PC-3 (cell line): Measurements from ENCODE around the gene SEMA4B. TPM values are rescaled to one million over a fixed set of nuclear protein-coding genes. Genes with fewer than 3 reads are reported as not detected.

ENCODE experiments used
- ATAC-seq: fragments of 200-7000 bp; cut with Tn5 transposase; 2 replicates; pipeline ENCODE4 v1.9.1; 2020; ENCODE audit warnings: mild to moderate bottlenecking, moderate library complexity
- BruUV-seq: library from RNA; stranded (reverse); fragments of 400-500 nt; replicated peaks from 2 replicates; lab custom pipeline; 2021; lab: Mats Ljungman, UMichigan
- CTCF ChIA-PET: fragments of 300-600 bp; sonication (Branson Sonifier 250); formaldehyde crosslinking; loops from one replicate; lab custom pipeline; 2022; ENCODE audit warnings: antibody characterized with exemption; lab: Charles Lee
- POLR2A ChIA-PET: fragments of 300-600 bp; sonication (Branson Sonifier 250); formaldehyde crosslinking; loops from one replicate; lab custom pipeline; 2022; ENCODE audit warnings: antibody characterized with exemption; ENCODE audit not compliant: unreplicated experiment; lab: Charles Lee
- DNase-seq: peaks from one replicate; pipeline ENCODE4 v3.0.0-alpha.2; 2015
- H2AFZ ChIP-seq: fragments of 300-600 bp; sonication (generic); 2 replicates; pipeline ENCODE4 v1.6.0; 2016; ENCODE audit warnings: antibody characterized with exemption, low read length
- H3F3A ChIP-seq: fragments of 300-600 bp; sonication (generic); one replicate; pipeline ENCODE4 v1.6.0; 2017; ENCODE audit warnings: antibody characterized with exemption, low read length, control low read depth, mild to moderate bottlenecking; ENCODE audit not compliant: unreplicated experiment
- H3K27ac ChIP-seq: fragments of 300-600 bp; sonication (generic); 2 replicates; pipeline ENCODE4 v1.5.1; 2016; ENCODE audit warnings: mild to moderate bottlenecking, low read length
- H3K27me3 ChIP-seq: fragments of 300-600 bp; sonication (generic); 2 replicates; pipeline ENCODE4 v1.6.1; 2016; ENCODE audit warnings: low read length, mixed read lengths
- H3K36me3 ChIP-seq: fragments of 300-600 bp; sonication (generic); 2 replicates; pipeline ENCODE4 v1.6.1; 2016; ENCODE audit warnings: low read depth, mixed run types, low read length, mixed read lengths
- H3K4me1 ChIP-seq: fragments of 300-600 bp; sonication (generic); 2 replicates; pipeline ENCODE4 v1.5.1; 2016; ENCODE audit warnings: low read length; ENCODE audit not compliant: insufficient read depth
- H3K4me2 ChIP-seq: fragments of 300-600 bp; sonication (generic); 2 replicates; pipeline ENCODE4 v1.6.0; 2016; ENCODE audit warnings: low read length
- H3K4me3 ChIP-seq: fragments of 300-600 bp; sonication (generic); 2 replicates; pipeline ENCODE4 v1.5.1; 2016; ENCODE audit warnings: mild to moderate bottlenecking, low read length, mixed read lengths
- H3K79me2 ChIP-seq: fragments of 300-600 bp; sonication (generic); 2 replicates; pipeline ENCODE4 v1.6.1; 2017; ENCODE audit warnings: low read length, mixed read lengths
- H3K9ac ChIP-seq: fragments of 300-600 bp; sonication (generic); 2 replicates; pipeline ENCODE4 v1.6.0; 2016; ENCODE audit warnings: mild to moderate bottlenecking, low read length
- H3K9me2 ChIP-seq: fragments of 300-600 bp; sonication (generic); replicated peaks from 2 replicates; pipeline ENCODE4 v1.6.1; 2016; ENCODE audit warnings: mixed run types, low read length, mixed read lengths
- H3K9me3 ChIP-seq: fragments of 300-600 bp; sonication (generic); 2 replicates; pipeline ENCODE4 v1.6.1; 2016; ENCODE audit warnings: low read length, mixed read lengths
- H4K20me1 ChIP-seq: fragments of 300-600 bp; sonication (generic); 2 replicates; pipeline ENCODE4 v1.6.1; 2016; ENCODE audit warnings: low read length, mixed read lengths
- EZH2 ChIP-seq: fragments of 300-600 bp; sonication (generic); IDR thresholded peaks from one replicate; pipeline ENCODE4 v1.6.1; 2017; ENCODE audit warnings: antibody characterized with exemption, mild to moderate bottlenecking, low read length; ENCODE audit not compliant: unreplicated experiment
- EZH2phosphoT487 ChIP-seq: fragments of 300-600 bp; sonication (generic); IDR thresholded peaks from 2 replicates; pipeline ENCODE4 v1.6.1; 2018; ENCODE audit warnings: mild to moderate bottlenecking, antibody characterized with exemption, low read length, borderline replicate concordance
- intact Hi-C: fragments of 100-400 bp; cut with micrococcal nuclease; formaldehyde crosslinking; loops from 2 replicates; pipeline ENCODE4 v1.9.0; 2023
- total RNA-seq: library from RNA; depleted of rRNA; stranded (reverse); fragments of >200 nt; gene quantifications from 2 replicates; pipeline ENCODE4 v1.2.3, GENCODE V29; 2014
- TF ChIP-seq, protein P1 (sequence below): fragments of 300-600 bp; sonication (generic); conservative IDR thresholded peaks from 2 replicates; pipeline ENCODE4 v1.5.1; 2017; ENCODE audit warnings: antibody characterized with exemption, low read depth, mild to moderate bottlenecking, low read length

Gene SEMA4B
- total RNA-seq, 1 experiment from 2014 or later = 114 TPM

GRCh38 chr15:90192961-90193786 is 8.0 kb upstream of the SEMA4B start:
- TF ChIP-seq, protein P1, sequence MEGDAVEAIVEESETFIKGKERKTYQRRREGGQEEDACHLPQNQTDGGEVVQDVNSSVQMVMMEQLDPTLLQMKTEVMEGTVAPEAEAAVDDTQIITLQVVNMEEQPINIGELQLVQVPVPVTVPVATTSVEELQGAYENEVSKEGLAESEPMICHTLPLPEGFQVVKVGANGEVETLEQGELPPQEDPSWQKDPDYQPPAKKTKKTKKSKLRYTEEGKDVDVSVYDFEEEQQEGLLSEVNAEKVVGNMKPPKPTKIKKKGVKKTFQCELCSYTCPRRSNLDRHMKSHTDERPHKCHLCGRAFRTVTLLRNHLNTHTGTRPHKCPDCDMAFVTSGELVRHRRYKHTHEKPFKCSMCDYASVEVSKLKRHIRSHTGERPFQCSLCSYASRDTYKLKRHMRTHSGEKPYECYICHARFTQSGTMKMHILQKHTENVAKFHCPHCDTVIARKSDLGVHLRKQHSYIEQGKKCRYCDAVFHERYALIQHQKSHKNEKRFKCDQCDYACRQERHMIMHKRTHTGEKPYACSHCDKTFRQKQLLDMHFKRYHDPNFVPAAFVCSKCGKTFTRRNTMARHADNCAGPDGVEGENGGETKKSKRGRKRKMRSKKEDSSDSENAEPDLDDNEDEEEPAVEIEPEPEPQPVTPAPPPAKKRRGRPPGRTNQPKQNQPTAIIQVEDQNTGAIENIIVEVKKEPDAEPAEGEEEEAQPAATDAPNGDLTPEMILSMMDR = no peak
- TF ChIP-seq EZH2 (no peak), EZH2phosphoT487 (no peak)
- Histone ChIP-seq H3K9me3 (no peaks in the 10 kb centered on the region), H3K79me2 (no peaks in the 10 kb centered on the region), H3F3A (no peaks in the 10 kb centered on the region), H2AFZ (no peak overlapping the region), H3K27me3 (no peaks in the 10 kb centered on the region), H3K4me1 (peaks cover 7% of the 10 kb centered on the region), H3K4me2 (no peak overlapping the region), H3K9ac (no peak overlapping the region), H3K9me2 (no peaks in the 10 kb centered on the region), H3K36me3 (no peaks in the 10 kb centered on the region), H3K4me3 (no peak overlapping the region), H4K20me1 (no peaks in the 10 kb centered on the region), H3K27ac (no peak overlapping the region)
- BruUV-seq = no TSS peak
- ChIA-PET POLR2A (no interaction called here), CTCF (interaction anchor here (0.6 kb wide), 1 partner anchor 517 kb away, joined by 3 read pairs; no protein-coding TSS in a partner anchor)
- no peak for DNase-seq
- intact Hi-C loops = no loop called here
- no peak for ATAC-seq

- DNase-seq (no peak), ATAC-seq (no peak)
- Histone ChIP-seq H3K27ac (no peak overlapping the region), H3K4me1 (peaks cover 18% of the 10 kb centered on the region), H3K9me2 (no peaks in the 10 kb centered on the region), H3K9me3 (no peaks in the 10 kb centered on the region), H3K4me3 (no peak overlapping the region), H3K9ac (no peak overlapping the region), H3K27me3 (no peaks in the 10 kb centered on the region), H2AFZ (no peak overlapping the region), H3K4me2 (no peak overlapping the region), H3F3A (peaks cover 4% of the 10 kb centered on the region), H3K79me2 (no peaks in the 10 kb centered on the region; the same call in 1 of the 2 replicates), H3K36me3 (no peaks in the 10 kb centered on the region), H4K20me1 (no peaks in the 10 kb centered on the region)
- CTCF ChIA-PET = no interaction called here
- POLR2A ChIA-PET = no interaction called here
- BruUV-seq = no TSS peak
- TF ChIP-seq, protein P1 = no peak
- TF ChIP-seq EZH2phosphoT487 (no peak), EZH2 (no peak)
- intact Hi-C loops = no loop called here
Measured at GRCh38 chr15:90194655-90195054, 6.5 kb upstream of the SEMA4B start.
